ENCODE data around the gene SLC27A1. TPM values are rescaled to one million over a fixed set of nuclear protein-coding genes. Genes with fewer than 3 reads are reported as not detected.
A peak's percentile ranks its signal among the peaks of the same experiment; 100 is the strongest.

The SLC27A1 gene
- total and polyA plus RNA-seq, 9 of the 15 experiments (the other 6 are each of a cell fraction or from before 2014, with no cell fraction given): 0.06 to 3.0 (median 1.1) TPM

DNA sequence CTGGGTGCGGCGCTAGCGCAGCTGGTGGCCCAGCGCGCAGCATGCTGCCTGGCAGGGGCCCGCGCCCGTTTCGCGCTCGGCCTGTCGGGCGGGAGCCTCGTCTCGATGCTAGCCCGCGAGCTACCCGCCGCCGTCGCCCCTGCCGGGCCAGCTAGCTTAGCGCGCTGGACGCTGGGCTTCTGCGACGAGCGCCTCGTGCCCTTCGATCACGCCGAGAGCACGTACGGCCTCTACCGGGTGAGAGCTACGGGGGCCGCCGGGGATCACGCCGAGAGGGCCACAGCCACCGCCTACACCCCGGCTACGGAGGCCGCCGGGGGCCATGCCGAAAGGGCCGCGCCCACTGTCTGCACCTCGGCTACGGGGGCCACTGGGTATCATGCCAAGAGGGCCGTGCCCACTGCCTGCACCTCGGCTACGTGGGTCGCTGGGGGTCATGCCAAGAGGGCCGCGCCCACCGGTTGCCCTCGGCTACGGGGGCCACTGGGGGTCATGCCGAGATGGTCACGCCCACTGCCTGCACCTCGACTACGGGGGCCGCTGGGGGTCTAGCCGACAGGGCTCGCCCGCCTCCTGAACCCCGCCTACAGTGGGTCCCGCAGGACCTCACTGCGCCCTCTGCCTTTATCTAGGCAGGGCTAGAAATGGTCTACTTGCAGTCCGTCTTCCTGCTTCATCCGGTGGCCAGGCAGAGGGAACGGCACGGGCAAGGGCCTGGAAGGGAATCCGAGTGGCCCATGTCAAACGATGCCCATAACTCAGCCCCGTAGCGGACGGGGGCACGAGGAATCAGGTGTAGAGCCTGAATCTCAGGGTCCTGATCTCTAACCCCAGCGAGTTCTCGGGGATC, 41.6 kb downstream of the SLC27A1 start (continued):
- peak; percentile 79 for TF ChIP-seq ZNF263 (CRISPR knock-in tag; IDR thresholded peaks at IDR 0.05; ENCODE audit: borderline replicate concordance)
- TF ChIP-seq PRMT5 (CRISPR knock-in tag; IDR thresholded peaks at IDR 0.05): no peak
- TF ChIP-seq PHF8 (IDR thresholded peaks at IDR 0.05; ENCODE audit: borderline replicate concordance, low read length): peak; percentile 78; the same call in 1 of the 2 replicates
- TF ChIP-seq CREB1 (IDR thresholded peaks at IDR 0.05): peak; percentile 33; the same call in 1 of the 2 replicates
- peak; percentile 69 for TF ChIP-seq CREB1 (CRISPR knock-in tag; IDR thresholded peaks at IDR 0.05)
- TF ChIP-seq, protein P1, sequence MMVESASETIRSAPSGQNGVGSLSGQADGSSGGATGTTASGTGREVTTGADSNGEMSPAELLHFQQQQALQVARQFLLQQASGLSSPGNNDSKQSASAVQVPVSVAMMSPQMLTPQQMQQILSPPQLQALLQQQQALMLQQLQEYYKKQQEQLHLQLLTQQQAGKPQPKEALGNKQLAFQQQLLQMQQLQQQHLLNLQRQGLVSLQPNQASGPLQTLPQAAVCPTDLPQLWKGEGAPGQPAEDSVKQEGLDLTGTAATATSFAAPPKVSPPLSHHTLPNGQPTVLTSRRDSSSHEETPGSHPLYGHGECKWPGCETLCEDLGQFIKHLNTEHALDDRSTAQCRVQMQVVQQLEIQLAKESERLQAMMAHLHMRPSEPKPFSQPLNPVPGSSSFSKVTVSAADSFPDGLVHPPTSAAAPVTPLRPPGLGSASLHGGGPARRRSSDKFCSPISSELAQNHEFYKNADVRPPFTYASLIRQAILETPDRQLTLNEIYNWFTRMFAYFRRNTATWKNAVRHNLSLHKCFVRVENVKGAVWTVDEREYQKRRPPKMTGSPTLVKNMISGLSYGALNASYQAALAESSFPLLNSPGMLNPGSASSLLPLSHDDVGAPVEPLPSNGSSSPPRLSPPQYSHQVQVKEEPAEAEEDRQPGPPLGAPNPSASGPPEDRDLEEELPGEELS (CRISPR knock-in tag; IDR thresholded peaks at IDR 0.05; ENCODE audit: borderline replicate concordance): peak; percentile 81
- TF ChIP-seq, protein P2, sequence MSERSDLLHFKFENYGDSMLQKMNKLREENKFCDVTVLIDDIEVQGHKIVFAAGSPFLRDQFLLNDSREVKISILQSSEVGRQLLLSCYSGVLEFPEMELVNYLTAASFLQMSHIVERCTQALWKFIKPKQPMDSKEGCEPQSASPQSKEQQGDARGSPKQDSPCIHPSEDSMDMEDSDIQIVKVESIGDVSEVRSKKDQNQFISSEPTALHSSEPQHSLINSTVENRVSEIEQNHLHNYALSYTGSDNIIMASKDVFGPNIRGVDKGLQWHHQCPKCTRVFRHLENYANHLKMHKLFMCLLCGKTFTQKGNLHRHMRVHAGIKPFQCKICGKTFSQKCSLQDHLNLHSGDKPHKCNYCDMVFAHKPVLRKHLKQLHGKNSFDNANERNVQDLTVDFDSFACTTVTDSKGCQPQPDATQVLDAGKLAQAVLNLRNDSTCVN (CRISPR knock-in tag; IDR thresholded peaks at IDR 0.05): no peak
- peak; percentile 21; the same call in 1 of the 2 replicates for TF ChIP-seq ETV5 (CRISPR knock-in tag; IDR thresholded peaks at IDR 0.05; ENCODE audit: low read depth)
- no peak for TF ChIP-seq BRD9 (IDR thresholded peaks at IDR 0.05; ENCODE audit: low read depth, partially characterized antibody)
- TF ChIP-seq ZNF79 (CRISPR knock-in tag; IDR thresholded peaks at IDR 0.05; ENCODE audit: low read depth): no peak
- TF ChIP-seq, protein P3, sequence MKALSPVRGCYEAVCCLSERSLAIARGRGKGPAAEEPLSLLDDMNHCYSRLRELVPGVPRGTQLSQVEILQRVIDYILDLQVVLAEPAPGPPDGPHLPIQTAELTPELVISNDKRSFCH (CRISPR knock-in tag; IDR thresholded peaks at IDR 0.05): no peak
- TF ChIP-seq, protein P3 (tag; IDR thresholded peaks at IDR 0.05): peak; percentile 79; the same call in 1 of the 2 replicates
- TF ChIP-seq ATF7 (IDR thresholded peaks at IDR 0.05): peak; percentile 40; the same call in 1 of the 2 replicates
- peak; percentile 82 for TF ChIP-seq RBBP5 (IDR thresholded peaks at IDR 0.05; ENCODE audit: borderline replicate concordance, insufficient read depth, low read length, poor library complexity, severe bottlenecking)
- no peak for TF ChIP-seq KLF6 (CRISPR knock-in tag; IDR thresholded peaks at IDR 0.05; ENCODE audit: borderline replicate concordance)
- TF ChIP-seq CXXC5 (CRISPR knock-in tag; IDR thresholded peaks at IDR 0.05): peak; percentile 91
- no peak; the same call in 1 of the 2 replicates for TF ChIP-seq DMBX1 (CRISPR knock-in tag; IDR thresholded peaks at IDR 0.05; ENCODE audit: borderline replicate concordance)
- TF ChIP-seq SUPT5H (IDR thresholded peaks at IDR 0.05): peak; percentile 87
- no peak for TF ChIP-seq ZNF197 (CRISPR knock-in tag; IDR thresholded peaks at IDR 0.05; ENCODE audit: low read depth)
- peak in 1 of 3 experiments; percentile 22 for TF ChIP-seq YY1 (IDR thresholded peaks at IDR 0.05; ENCODE audit: borderline replicate concordance in 1 of 3, control insufficient read depth in 1 of 3, extremely low read depth in 1 of 3, insufficient read depth in 3 of 3, insufficient read length in 1 of 3, insufficient replicate concordance in 2 of 3, low read depth in 1 of 3, low read length in 2 of 3)
- peak; percentile 57 for TF ChIP-seq HCFC1 (IDR thresholded peaks at IDR 0.05; ENCODE audit: low read depth, low read length)
- peak; percentile 59 for TF ChIP-seq ZBTB17 (CRISPR knock-in tag; IDR thresholded peaks at IDR 0.05)
- TF ChIP-seq NFRKB (IDR thresholded peaks at IDR 0.05; ENCODE audit: low read depth): peak; percentile 41; the same call in 1 of the 2 replicates
- peak; percentile 66; the same call in 1 of the 2 replicates for TF ChIP-seq NBN (IDR thresholded peaks at IDR 0.05; ENCODE audit: low read depth)
- TF ChIP-seq TCFL5 (CRISPR knock-in tag; conservative IDR thresholded peaks at IDR 0.05): no peak
